ENCODE data around the gene C2orf92.

Gene C2orf92

DNA sequence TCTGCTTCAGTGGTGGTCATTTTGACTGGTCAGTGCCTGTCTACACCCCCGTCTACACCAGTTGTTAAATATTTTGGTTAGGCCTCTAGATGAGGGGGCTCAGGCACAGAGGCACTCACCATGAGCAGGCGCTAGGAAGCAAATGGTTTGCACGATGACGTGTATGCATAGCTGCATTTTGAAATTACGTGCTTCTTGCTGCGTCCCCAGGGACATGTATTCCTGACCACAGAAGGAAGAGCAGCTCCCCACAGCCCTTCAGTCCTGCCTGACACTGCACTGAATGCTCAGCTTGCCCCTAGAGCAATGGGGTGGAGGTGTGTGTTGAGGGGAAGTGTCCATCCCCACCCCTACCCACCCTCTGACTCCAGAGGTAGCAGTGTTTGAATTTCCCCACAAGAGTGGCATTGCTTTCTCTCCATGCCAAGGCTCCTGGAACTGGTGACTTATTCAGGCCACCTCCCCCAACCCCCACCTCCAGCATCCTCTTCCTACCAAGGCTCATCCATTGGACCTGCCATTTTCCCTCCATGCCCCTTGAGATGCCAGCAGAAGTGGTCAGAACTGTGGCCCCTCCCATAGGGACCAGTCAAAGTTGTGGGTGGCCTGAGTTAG lies 32.4 kb downstream of the C2orf92 start:
- peaks cover 14% of the 10 kb centered on the region for H3K4me1 ChIP-seq (ENCODE audit: control insufficient read depth, low read length)

DNA sequence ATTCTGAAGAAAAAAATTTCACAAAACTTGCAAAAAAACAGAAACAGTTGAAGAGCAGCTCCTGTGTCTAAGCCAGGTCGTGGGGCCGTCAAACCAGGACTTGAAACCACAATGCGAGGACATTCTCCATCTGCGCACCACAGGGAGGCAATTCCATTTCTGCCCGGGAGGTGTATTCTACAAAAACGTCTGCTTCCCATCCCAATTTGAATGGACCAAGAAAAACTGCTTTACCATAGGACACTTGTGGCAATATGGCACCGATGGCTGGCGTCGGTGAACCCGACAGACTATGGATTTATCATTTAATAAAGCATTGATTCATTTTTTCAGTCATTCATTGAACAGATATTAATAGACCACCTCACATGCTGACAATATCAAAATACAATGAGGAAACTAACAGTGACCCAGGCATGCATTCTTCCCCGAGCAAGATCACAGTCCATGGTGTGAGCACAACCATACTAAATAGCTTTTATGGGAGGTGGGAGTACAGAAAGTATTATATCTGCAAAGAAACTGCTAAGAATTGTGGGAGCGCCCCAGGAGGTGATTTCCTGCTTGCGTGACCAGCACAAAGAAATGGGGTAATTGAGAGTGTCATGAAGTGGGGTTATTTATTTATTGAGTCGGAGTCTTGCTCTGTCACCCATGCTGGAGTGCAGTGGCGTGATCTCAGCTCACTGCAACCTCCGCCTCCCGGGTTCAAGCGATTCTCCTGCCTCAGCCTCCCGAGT lies 33.4 kb downstream of the C2orf92 start:
- no peaks in the 10 kb centered on the region for H3K79me2 ChIP-seq (ENCODE audit: control insufficient read depth, low read length)
- no peak overlapping the region for H3K4me2 ChIP-seq (ENCODE audit: low read length)

More for the DNA sequence above, 32.4 kb downstream of the C2orf92 start:
- Histone ChIP-seq H3K79me2 (ENCODE audit: control insufficient read depth, low read length) (no peaks in the 10 kb centered on the region), H3K27me3 (ENCODE audit: control insufficient read depth, low read length) (no peaks in the 10 kb centered on the region), H3K36me3 (ENCODE audit: control insufficient read depth, low read length) (no peaks in the 10 kb centered on the region), H3K9me3 (ENCODE audit: control insufficient read depth, insufficient read depth, low read length) (no peaks in the 10 kb centered on the region), H3K9me2 (replicated peaks; ENCODE audit: control insufficient read depth, low read length) (no peaks in the 10 kb centered on the region), H3K4me2 (ENCODE audit: low read length) (no peak overlapping the region), H3K27ac (ENCODE audit: low read depth, low read length) (no peak overlapping the region), H3F3A (ENCODE audit: control insufficient read depth, insufficient read depth) (no peaks in the 10 kb centered on the region), H3K4me3 (ENCODE audit: low read length) (no peak overlapping the region), H4K20me1 (ENCODE audit: control insufficient read depth, insufficient read depth, low read depth, low read length) (no peaks in the 10 kb centered on the region)
- TF ChIP-seq, protein P1, sequence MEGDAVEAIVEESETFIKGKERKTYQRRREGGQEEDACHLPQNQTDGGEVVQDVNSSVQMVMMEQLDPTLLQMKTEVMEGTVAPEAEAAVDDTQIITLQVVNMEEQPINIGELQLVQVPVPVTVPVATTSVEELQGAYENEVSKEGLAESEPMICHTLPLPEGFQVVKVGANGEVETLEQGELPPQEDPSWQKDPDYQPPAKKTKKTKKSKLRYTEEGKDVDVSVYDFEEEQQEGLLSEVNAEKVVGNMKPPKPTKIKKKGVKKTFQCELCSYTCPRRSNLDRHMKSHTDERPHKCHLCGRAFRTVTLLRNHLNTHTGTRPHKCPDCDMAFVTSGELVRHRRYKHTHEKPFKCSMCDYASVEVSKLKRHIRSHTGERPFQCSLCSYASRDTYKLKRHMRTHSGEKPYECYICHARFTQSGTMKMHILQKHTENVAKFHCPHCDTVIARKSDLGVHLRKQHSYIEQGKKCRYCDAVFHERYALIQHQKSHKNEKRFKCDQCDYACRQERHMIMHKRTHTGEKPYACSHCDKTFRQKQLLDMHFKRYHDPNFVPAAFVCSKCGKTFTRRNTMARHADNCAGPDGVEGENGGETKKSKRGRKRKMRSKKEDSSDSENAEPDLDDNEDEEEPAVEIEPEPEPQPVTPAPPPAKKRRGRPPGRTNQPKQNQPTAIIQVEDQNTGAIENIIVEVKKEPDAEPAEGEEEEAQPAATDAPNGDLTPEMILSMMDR (IDR thresholded peaks at IDR 0.05; ENCODE audit: low read depth, low read length, poor library complexity, severe bottlenecking), result no peak
- TF ChIP-seq EZH2phosphoT487 (IDR thresholded peaks at IDR 0.05; ENCODE audit: borderline replicate concordance, low read length), result no peak

GRCh38 chr2:97703741-97704140 lies 34.2 kb downstream of the C2orf92 start:
- Histone ChIP-seq H3K36me3 (ENCODE audit: control insufficient read depth, low read length) (no peaks in the 10 kb centered on the region), H3K27ac (ENCODE audit: low read depth, low read length) (no peak overlapping the region), H3K27me3 (ENCODE audit: control insufficient read depth, low read length) (no peaks in the 10 kb centered on the region), H3K79me2 (ENCODE audit: control insufficient read depth, low read length) (no peaks in the 10 kb centered on the region), H3K9me3 (ENCODE audit: control insufficient read depth, insufficient read depth, low read length) (no peaks in the 10 kb centered on the region), H3F3A (ENCODE audit: control insufficient read depth, insufficient read depth) (no peaks in the 10 kb centered on the region), H3K4me2 (ENCODE audit: low read length) (no peak overlapping the region), H3K4me3 (ENCODE audit: low read length) (no peak overlapping the region), H3K4me1 (ENCODE audit: control insufficient read depth, low read length) (peaks cover 12% of the 10 kb centered on the region), H3K9me2 (replicated peaks; ENCODE audit: control insufficient read depth, low read length) (no peaks in the 10 kb centered on the region), H4K20me1 (ENCODE audit: control insufficient read depth, insufficient read depth, low read depth, low read length) (no peaks in the 10 kb centered on the region)
- TF ChIP-seq, protein P1 (IDR thresholded peaks at IDR 0.05; ENCODE audit: low read depth, low read length, poor library complexity, severe bottlenecking), result no peak
- no peak for TF ChIP-seq EZH2phosphoT487 (IDR thresholded peaks at IDR 0.05; ENCODE audit: borderline replicate concordance, low read length)

More for the DNA sequence above, 33.4 kb downstream of the C2orf92 start:
- Histone ChIP-seq H3K27ac (ENCODE audit: low read depth, low read length) (no peak overlapping the region), H4K20me1 (ENCODE audit: control insufficient read depth, insufficient read depth, low read depth, low read length) (no peaks in the 10 kb centered on the region), H3K4me1 (ENCODE audit: control insufficient read depth, low read length) (peaks cover 10% of the 10 kb centered on the region), H3K27me3 (ENCODE audit: control insufficient read depth, low read length) (no peaks in the 10 kb centered on the region), H3K4me3 (ENCODE audit: low read length) (no peak overlapping the region), H3F3A (ENCODE audit: control insufficient read depth, insufficient read depth) (no peaks in the 10 kb centered on the region), H3K36me3 (ENCODE audit: control insufficient read depth, low read length) (no peaks in the 10 kb centered on the region), H3K9me2 (replicated peaks; ENCODE audit: control insufficient read depth, low read length) (no peaks in the 10 kb centered on the region), H3K9me3 (ENCODE audit: control insufficient read depth, insufficient read depth, low read length) (no peaks in the 10 kb centered on the region)
- TF ChIP-seq, protein P1 (IDR thresholded peaks at IDR 0.05; ENCODE audit: low read depth, low read length, poor library complexity, severe bottlenecking), result no peak
- TF ChIP-seq EZH2phosphoT487 (IDR thresholded peaks at IDR 0.05; ENCODE audit: borderline replicate concordance, low read length), result no peak
